NCI-H526 treated with DMSO at 0.1 percent for 48 hours (cell line): ENCODE measurements around the gene DMRTB1.

Experiments used
- DNase-seq: peaks from one replicate; lab custom pipeline; 2025; lab: John Stamatoyannopoulos, UW

Gene DMRTB1

DNA sequence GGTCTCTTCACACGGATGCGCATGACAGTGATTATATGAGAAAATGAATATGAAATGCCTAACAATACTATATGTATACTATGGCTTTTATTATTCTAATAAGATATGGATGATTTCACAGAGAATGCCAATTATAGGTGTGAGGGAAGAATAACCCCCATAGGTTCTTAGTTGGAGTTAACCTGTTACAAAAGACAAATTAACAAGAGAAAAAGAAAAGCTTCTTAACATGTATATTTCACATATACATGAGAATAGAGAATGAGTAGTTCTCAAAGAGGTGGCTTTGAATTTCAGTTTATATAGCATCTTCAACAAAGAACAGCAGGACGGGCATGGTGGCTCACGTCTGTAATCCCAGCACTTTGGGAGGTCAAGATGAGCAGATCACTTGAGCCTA lies 24.0 kb upstream of the DMRTB1 start:
- DNase-seq, result no peak

DNA sequence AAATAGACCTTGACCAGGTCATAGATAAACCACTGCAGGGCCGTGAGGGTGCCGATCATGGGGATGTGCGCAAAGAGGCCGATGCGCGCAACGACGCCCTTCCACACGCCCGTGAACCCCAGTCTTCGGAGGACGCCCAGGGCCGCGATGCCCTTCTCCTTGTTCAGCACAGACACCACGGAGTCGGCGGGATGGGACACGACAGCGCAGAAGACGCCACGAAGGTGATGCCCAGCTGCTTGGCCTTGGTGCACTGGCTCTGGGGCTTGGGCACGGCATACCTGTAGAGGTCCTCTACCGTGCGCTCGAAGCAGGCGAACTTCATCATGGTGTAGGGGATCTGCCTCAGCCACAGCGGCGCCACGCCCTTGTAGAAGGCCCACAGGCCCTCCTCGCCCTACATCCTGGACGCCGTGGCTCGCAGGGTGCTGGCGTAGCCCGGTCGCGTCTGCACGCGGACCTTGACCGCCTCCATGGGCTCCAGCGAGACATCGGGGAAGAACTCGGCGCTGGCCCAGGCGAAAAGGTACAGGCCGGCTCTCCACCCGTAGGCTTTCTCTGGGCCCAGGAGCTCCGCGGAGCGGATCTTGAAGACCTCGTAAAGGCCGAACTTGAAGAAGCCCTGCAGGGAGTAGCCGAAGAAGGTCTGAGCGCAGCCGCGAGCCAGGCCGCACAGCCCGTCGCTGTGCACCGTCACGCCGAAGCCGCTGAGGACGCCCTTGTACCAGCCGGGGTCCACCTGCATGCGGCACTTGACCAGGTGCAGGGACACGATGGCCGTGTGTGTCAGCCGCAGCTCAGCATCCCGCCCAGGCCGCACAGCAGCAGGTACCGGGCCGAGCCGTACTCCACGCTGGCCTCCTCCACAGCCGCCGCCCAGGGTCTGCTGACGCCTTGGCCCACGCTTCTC lies 20.5 kb upstream of the DMRTB1 start:
- DNase-seq, result no peak

DNA sequence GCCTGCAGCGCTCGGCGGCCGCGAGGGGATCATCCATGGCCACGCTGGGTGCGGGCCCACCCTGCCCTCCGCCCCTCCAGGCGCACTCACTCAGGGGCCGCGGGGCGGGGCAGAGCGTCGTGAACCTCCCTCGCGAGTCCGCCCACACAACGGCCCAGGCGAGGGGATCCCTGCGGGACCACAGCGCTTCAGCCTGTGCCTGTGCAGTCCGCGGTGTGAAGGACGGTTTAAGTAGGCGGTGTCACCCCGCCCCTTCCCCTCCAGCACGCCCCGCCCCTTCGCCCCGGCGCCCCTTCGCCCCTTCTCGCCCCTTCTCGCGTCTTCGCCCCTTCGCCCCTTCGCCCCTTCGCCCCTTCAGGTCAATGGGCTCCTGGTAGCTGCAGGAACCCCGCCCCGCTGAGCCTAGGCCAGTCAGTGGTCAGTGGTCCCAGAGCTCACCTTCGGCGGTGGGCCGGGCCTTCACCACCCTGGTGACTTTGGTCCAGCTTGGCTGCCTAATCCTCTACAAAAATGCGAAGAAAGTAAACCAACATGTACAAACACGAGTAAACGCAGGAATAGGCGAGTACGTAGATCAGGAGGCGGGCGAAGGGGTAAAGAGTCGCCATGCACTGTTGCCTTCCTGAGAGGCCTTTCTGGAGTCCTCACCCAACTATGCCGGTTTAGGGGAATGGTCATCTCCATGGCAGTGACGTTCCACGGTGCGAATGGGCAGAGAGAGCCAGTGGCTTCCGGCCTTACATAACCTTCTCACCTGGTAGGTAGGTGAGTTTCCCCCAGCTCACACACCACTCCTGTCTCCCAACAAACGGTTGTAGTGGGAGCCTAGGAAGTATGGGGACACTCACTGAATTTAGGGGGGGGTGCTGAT lies 19.6 kb upstream of the DMRTB1 start:
- DNase-seq, result no peak

DNA sequence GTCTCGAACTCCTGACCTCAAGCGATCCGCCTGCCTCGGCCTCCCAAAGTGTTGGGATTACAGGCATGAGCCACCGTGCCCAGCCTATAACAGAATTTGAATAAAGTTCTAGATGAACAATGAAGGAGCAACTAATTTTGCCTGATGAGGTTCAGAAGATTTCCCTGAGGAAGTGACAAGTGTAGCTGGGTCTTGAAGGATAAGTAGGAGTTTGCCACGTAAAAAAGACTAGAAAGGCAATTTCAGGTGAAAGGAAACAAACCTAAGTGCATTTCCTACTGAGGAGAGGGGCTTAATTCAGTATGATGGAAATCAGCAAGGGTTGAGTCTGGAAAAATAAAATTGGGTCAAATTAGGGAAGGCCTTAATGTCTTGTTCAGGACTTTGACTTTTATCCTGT lies 18.6 kb upstream of the DMRTB1 start:
- DNase-seq, result no peak

DNA sequence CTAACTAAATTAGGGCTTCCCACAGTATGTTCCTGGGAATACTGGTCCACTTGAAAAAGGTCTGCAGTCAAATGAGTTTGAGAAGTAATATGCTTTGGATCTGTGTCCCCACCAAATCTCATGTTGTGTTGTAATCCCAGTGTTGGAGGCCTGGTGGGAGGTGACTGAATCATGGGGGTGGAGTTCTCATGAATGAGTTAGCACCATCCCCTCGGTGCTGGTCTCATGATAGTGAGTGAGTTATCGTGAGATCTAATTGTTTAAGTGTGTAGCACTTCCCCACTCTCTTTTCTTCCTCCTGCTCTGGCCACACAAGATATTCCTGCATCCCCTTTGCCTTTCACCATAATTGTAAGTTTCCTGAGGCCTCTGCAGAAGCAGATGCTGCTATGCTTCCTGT lies 16.9 kb upstream of the DMRTB1 start:
- DNase-seq, result no peak

DNA sequence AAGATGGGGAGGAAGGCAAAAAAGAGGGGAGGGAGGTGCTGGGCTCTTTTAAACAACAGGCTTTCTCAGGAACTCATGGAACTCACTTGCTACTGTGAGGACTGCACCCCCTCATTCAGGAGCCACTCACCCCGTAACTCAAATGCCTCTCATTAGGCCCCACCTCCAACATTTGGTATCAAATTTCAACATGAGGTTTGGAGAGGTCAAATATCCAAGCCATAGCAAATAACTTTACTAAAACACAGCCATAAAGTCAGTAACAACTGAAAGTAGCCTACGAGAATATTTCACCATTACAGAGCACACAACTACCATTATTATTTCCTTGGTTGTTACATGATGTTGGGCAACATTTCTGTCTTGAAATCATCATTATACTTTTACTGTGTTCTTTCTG lies 13.1 kb upstream of the DMRTB1 start:
- no peak for DNase-seq

DNA sequence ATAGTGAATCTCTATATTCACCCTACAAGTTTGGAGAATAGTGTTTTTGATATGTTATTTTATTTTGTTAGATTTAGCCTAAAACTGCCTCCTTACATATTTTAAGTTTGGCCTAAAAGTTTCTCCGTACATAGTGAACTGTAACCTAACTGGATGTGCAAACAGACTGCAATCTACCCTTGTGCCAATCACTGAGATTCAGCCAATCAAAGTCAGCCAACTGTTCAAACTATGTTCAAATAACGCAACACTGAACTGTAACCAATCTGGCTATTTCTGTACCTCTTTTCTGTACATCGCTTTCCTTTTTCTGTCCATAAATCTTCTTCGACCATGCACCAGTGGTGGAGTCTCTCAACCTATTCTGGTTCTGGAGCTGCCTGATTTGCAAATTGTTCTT lies 11.8 kb upstream of the DMRTB1 start:
- DNase-seq, result no peak

DNA sequence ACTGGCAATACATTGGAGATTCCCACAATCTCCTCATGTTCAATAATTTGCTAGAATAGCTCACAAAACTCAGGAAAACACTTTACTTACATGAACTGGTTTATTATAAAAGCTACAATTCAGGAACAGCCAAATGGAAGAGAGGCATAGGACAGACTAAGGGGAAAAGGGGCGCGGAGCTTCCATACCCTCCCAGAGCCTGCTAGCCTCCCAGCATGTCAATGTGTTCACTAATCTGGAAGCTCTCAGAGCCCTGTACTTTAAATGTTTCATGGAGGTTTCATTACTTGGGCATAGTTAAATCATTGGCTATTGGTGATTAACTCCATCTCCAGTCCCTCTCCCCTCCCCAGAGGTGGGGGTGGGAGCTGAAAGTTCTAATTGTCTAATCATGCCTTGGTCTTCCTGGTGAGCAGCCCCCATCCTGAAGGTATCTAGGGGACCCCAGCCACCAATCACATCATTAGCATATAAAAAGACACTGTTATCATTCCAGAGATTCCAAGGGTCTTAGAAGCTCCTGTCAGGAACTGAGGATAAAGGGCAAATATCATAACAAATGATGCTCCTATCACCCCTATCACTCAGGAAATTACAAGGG lies 10.9 kb upstream of the DMRTB1 start:
- no peak for DNase-seq

DNA sequence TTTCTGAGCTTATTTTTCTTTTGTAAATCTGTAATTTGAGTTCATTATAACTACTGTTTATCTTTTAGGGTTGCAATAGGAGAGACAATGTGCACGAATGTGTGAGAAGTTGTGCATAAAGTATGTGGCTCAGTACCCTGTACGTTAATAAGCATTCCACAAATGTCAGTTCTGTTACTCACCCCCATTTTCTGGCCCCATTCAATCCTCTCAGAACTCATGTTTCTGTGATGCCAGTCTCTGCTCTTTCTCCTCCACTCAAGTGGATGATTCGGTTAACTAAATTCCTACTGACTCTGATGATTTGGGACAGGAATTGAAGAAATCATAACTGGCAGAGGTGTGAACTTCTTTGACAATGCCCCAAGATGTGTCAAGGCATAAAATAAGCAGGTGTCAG lies 10.2 kb upstream of the DMRTB1 start:
- DNase-seq, result no peak

DNA sequence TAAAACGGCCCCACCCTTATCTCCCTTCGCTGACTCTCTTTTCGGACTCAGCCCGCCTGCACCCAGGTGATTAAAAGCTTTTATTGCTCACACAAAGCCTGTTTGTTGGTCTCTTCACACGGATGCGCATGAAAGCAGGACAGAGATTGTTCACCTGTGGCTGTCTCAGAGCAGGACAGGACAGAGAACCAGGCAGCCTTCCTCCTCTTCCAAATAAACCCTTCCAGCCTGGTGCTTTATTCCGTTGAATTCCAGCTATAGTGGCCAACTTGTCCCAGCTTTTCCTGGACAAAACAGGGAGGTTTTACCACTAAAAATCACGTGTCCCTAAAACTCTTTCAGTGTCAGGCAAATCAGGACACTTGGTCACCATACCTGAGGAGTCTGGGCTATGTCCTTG lies 9.5 kb upstream of the DMRTB1 start:
- DNase-seq, result no peak

DNA sequence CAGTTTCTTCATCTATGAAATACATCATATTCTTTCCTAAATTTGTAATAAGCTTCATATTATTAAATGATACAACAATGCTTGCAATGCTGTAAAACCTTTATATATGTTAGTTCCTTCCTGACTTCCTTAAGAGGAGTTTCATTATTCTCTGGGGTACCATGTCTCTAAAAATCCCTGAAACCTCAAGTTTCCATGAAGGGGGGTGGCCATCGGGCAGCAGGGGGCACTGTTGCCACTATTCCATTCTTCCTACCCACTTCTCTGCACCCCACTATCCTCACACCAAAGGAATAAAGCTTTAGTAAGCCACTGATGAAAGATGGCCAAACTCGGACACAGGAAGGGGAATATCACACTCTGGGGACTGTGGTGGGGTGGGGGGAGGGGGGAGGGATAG lies 9.0 kb upstream of the DMRTB1 start:
- no peak for DNase-seq

DNA sequence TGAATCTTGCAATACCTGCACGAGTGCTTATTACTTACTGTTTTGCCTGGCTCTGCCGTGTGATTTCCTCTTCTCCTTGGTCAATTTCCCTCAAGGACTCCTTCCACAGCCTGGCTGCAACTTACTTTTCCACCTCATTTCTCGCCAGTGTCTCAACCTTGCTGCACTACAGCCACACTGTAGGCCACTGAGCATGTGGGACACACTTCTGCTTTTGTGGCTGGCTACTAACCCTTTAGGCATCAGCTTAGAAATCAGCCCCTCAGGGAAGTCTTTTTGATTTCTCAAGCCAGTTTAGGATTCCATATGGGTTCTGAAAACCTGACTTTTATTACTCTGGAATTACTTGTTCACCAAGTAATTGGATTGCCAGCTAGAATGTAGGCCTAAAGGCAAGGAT lies 5.2 kb upstream of the DMRTB1 start:
- no peak for DNase-seq

DNA sequence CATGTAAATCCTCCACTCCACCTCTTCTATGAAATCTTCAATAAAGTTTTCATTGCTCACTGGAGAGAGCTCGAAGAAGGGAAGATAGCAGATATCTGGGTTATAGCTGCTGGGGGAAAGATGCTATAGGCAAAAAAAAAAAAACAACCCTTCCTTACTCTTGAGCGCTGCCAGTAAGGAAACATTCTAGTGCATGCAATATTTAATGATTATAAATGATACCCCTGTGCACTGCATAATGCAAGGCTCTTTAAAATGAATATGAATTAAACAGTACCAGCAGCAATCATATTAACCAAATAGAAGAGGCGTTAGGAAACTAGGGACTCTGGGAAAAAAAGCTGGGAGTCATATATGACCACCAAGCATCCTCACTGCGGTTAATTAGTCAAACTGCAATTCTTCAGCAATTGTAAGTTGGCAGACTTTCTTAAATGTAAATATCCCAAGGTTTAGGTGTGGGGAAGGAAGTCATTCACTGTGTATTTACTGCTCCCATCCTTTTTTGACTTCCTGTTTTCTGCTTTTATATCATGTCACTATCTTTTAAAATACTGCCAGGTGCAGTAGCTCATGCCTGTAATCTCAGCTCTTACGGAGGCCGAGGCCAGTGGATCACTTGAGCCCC lies 3.7 kb upstream of the DMRTB1 start:
- DNase-seq, result no peak

DNA sequence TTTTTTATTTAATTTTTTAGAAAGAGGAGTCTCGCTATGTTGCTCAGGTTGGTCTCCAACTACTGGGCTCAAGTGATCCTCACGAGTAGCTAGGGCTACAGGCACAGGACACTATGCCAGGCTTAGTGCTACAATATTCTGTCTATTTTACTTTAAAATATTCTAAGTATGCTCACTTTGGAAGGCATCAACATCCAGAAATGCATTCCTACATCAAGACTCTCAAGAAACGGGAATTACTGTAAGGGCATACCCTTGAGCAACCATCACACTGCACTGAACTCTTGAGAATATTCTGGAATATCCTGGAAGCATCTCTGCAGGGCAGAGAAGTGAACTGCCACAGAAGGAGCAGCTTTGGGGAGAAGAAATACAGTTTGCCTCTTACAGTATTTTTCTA lies 565 bp upstream of the DMRTB1 start:
- no peak for DNase-seq

DNA sequence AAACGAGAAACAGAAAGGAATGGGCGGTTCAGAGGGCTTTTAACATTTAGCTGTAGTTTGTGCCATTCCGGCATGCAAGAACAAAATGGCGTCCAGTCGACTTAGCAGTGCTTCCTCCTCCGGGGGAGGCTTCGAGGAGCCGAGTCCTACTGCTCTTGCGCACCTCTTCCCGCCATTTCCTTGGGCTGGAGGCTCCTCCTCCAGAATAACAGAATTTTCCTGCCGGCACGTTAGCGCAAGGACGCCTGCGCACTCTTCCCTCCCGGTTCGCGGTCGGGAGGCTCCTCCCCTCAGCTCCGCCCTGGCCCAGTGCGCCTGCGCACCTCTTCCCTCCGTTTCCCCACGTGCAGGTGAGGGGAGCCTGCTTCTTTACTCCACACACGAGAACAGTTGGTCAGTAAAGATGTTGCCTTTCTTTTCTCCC lies 1.0 kb downstream of the DMRTB1 start:
- DNase-seq, result no peak

DNA sequence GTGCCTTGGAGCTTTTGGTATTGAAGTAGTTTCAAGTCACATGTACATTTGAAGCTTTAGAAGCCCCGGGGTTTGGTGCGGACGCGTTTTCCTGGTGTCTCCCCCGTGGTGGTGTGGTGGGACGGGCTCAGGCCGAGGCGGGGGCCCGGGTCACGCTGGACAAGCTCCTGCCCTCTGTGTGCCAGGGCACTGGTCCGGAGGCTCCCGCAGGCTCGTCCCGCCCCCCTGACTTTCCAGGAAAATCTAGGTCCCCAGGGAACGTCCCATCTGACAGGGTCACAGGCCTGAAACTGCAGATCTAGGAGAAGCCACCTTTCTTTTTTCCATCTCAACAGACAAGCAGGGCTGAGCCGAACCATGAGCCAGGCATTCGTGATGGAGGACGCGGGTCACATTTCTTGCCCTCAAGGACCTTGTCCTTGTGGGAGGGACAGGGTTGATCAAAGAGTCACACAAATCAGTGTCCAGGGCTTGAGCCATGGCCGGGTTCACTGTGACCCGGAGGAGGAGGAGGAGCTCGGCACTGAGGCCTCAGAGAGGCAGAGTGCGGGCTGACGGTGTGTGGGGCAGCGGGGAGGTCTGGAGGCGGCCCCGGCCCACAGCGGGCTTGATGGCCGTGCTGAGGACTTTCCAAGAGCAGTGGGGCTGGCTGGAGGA lies 1.6 kb downstream of the DMRTB1 start:
- DNase-seq, result no peak

DNA sequence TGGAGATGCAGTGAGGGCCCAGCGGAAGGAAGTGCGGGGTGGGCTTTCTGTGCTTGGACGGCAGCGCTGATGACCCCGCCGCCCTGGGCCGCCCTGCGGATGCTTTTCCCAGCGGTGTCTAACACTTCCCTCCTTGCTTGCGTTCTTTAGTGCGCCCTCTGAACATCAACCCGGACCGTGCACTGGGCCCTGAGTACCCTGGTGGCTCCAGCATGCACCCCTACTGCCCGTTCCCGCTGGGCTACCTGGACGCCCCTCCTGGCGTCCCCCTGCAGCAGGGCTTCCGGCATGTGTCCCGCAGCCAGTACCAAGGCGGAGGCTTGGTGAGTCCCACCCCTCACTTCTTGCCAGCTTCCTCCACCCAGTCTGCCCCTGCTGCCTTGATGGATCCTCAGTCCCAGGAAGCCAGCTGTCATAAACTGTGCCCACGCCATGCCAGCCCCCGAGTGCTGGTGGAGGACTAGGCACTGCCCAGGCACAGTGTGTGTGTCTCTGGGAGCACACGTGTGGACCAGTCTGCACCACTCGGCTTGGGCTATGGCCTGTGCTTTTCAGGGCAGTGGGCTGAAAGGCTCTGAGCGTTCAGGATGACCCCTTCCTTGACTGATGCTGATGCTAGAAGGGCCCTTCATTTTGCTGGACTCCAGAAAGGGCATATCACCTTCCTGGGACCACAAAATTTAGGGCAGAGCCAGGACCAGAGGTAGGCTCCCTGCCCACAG lies 2.3 kb downstream of the DMRTB1 start:
- DNase-seq, result no peak

DNA sequence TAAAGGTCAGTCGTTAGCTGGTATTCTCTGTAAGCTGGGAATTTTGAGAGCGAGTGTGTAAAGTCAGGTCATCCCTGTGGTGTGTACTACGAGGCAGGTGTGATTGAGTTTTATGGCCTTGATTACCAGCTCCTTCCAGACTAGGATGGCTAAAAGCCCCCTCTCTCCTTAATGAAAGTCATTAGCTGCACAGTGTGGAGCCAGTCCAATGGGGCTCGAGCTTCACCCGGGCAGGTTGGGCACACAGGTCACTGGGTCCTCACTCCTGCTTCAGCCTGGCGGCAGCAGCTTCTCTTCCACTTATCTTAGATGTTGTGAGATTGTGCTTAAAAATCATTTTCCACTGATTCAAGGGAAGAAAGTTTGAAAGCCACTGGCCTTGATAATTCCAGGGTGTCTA lies 3.0 kb downstream of the DMRTB1 start:
- DNase-seq, result no peak

DNA sequence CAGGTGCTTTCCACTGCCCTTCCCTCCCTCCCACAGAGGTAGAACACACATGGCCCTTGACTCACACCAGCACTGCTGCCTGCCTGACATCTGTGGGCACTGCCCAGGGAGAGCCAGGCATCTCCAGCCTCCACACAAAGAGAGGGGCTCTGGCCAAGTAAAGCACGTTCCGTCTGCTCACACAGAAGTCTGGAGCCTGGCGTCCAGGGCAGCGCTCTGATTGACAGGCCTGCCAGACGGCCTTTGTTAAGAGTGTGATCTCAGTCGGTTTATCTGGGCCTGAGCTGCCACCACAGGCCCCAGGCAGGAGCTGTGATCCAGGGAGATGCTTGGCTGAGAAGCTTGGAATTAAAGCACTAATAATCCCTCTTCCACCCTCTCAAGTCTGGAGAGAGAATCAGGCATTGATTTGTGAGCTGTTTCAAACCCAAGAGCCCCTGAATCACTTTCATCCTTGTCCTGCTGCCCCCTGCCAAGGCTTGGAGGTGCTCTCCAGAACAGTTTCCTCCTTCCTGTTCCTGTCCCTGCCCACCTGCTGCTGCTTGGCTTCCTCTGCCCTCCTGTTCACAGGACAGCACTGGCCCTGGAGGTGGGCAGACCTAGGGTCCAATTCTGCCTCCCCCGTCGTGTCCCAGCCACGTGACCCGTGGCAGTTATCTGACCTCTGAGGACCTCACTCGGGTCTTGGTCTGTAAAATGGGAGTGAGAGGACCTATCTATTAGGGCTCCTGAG lies 3.7 kb downstream of the DMRTB1 start:
- no peak for DNase-seq
